ENCODE results near the gene LRRC25. TPM values are rescaled to one million over a fixed set of nuclear protein-coding genes. Genes with fewer than 3 reads are reported as not detected.

LRRC25 gene
- total and polyA plus RNA-seq, 2 donors (not counting 3 experiments of a cell fraction or from before 2014, with no cell fraction given) = not detected

GRCh38 chr19:18389726-18390064 is 7.7 kb downstream of the LRRC25 start:
- Histone ChIP-seq H3K4me1 (ENCODE audit: control insufficient read depth, extremely low read depth, insufficient read depth, low read length) (peaks cover 21% of the 10 kb centered on the region), H4K20me1 (replicated peaks; ENCODE audit: control insufficient read depth, extremely low read depth, insufficient read depth, low read length) (no peaks in the 10 kb centered on the region), H3K27me3 (ENCODE audit: control insufficient read depth in 2 of 2, insufficient read depth in 2 of 2, low read length in 2 of 2) (no peaks in the 10 kb centered on the region), H3K79me2 (ENCODE audit: control insufficient read depth, insufficient read depth, low read length) (peaks cover 26% of the 10 kb centered on the region), H3K9me1 (replicated peaks; ENCODE audit: control insufficient read depth, extremely low read depth, insufficient read depth, low read length) (no peaks in the 10 kb centered on the region), H3K27ac (ENCODE audit: insufficient read depth, low read depth, low read length) (no peak overlapping the region), H3K4me2 (ENCODE audit: insufficient read depth, low read length) (no peak overlapping the region), H3K4me3 (replicated peaks in 1 of 3; ENCODE audit: insufficient read depth in 1 of 3, low read depth in 1 of 3, low read length in 3 of 3) (no peak overlapping the region), H3K9me3 (replicated peaks; ENCODE audit: control insufficient read depth, insufficient read depth, low read length) (no peaks in the 10 kb centered on the region), H3K9ac (replicated peaks; ENCODE audit: extremely low read depth, insufficient read depth, low read length) (no peak overlapping the region), H3K36me3 (ENCODE audit: control insufficient read depth in 2 of 2, extremely low read depth in 1 of 2, insufficient read depth in 2 of 2, low read length in 2 of 2) (peaks cover 0 to 9% of the 10 kb centered on the region in 2 experiments), H2AFZ (ENCODE audit: low read depth, low read length) (no peak overlapping the region)
- BruUV-seq (replicated peaks) = no TSS peak
- CTCF ChIA-PET = interaction anchor here (1.1 to 9.4 kb wide), 9 partner anchors 20 to 110 kb away, joined by 3 to 115 read pairs (median 12); partner anchors contain the start of genes PGPEP1 and SSBP4
- POLR2A ChIA-PET = no interaction called here
- FAIRE-seq (no peak), DNase-seq (ENCODE audit: low read depth, low spot score) (no peak)
- TF ChIP-seq POLR2AphosphoS5 (IDR thresholded peaks at IDR 0.05; ENCODE audit: insufficient read depth, low read depth, low read length) (no peak), FOS (IDR thresholded peaks at IDR 0.05; ENCODE audit: borderline replicate concordance, insufficient read depth, low read length) (no peak), MYC (IDR thresholded peaks at IDR 0.05; ENCODE audit: low read depth, low read length) (no peak), CTCF (IDR thresholded peaks at IDR 0.05; ENCODE audit: extremely low read depth in 1 of 2, insufficient read depth in 1 of 2, low read depth in 1 of 2, low read length in 2 of 2) (no peak), MAX (IDR thresholded peaks at IDR 0.05; ENCODE audit: insufficient read depth, insufficient read length) (no peak), POLR2A (IDR thresholded peaks at IDR 0.05; ENCODE audit: low read depth, low read length) (no peak), GATA2 (IDR thresholded peaks at IDR 0.05; ENCODE audit: insufficient read depth, insufficient read length, low read depth, low read length) (no peak)
- intact Hi-C loops (cut with micrococcal nuclease) = no loop called here
- dilution Hi-C loops (cut with MboI; ENCODE audit: extremely low pct_ligation_motif_present, low sequenced_read_pairs) = no loop called here

Measured in endothelial cell of umbilical vein (primary cell).